Endothelial cell (in vitro differentiated cells): Measurements from ENCODE around the gene TEP1. TPM values are rescaled to one million over a fixed set of nuclear protein-coding genes. Genes with fewer than 3 reads are reported as not detected.

Experiments used
- DNase-seq: peaks from one replicate; pipeline ENCODE4 v3.0.0; 2021; ENCODE audit warnings: low spot score
- H3K27ac Mint-ChIP-seq: one replicate; pipeline ENCODE4 v1.8.0; 2021; ENCODE audit warnings: mixed read lengths, inconsistent platforms; ENCODE audit not compliant: unreplicated experiment
- H3K27me3 Mint-ChIP-seq: one replicate; pipeline ENCODE4 v1.8.0; 2021; ENCODE audit warnings: mild to moderate bottlenecking, moderate library complexity, mixed read lengths, inconsistent platforms; ENCODE audit not compliant: unreplicated experiment
- H3K36me3 Mint-ChIP-seq: one replicate; pipeline ENCODE4 v1.8.0; 2021; ENCODE audit warnings: mild to moderate bottlenecking, low read depth, mixed read lengths, inconsistent platforms; ENCODE audit not compliant: unreplicated experiment
- H3K4me1 Mint-ChIP-seq: one replicate; pipeline ENCODE4 v1.8.0; 2021; ENCODE audit warnings: mild to moderate bottlenecking, mixed read lengths, inconsistent platforms; ENCODE audit not compliant: unreplicated experiment
- H3K4me3 Mint-ChIP-seq: one replicate; pipeline ENCODE4 v1.8.0; 2021; ENCODE audit warnings: mild to moderate bottlenecking, mixed read lengths, inconsistent platforms; ENCODE audit not compliant: unreplicated experiment
- H3K9me3 Mint-ChIP-seq: one replicate; pipeline ENCODE4 v1.8.0; 2021; ENCODE audit warnings: mixed read lengths, inconsistent platforms; ENCODE audit not compliant: unreplicated experiment
- total RNA-seq: library from RNA; stranded (reverse); fragmentation: NEBNext Ultra II Directional; extraction: Animal tissue kit (Norgen Biotek cat#: 25700); gene quantifications from one replicate; pipeline ENCODE4 v1.2.1, GENCODE V29; 2021; ENCODE audit not compliant: unreplicated experiment
- TF ChIP-seq, protein P1 (sequence below): fragments of 200-600 bp; sonication (generic); IDR thresholded peaks from one replicate; pipeline ENCODE4 v1.5.0; 2021; ENCODE audit warnings: antibody characterized with exemption; ENCODE audit not compliant: unreplicated experiment

Gene TEP1
- total RNA-seq, 1 donor from 2014 or later, result 44.0 TPM

DNA sequence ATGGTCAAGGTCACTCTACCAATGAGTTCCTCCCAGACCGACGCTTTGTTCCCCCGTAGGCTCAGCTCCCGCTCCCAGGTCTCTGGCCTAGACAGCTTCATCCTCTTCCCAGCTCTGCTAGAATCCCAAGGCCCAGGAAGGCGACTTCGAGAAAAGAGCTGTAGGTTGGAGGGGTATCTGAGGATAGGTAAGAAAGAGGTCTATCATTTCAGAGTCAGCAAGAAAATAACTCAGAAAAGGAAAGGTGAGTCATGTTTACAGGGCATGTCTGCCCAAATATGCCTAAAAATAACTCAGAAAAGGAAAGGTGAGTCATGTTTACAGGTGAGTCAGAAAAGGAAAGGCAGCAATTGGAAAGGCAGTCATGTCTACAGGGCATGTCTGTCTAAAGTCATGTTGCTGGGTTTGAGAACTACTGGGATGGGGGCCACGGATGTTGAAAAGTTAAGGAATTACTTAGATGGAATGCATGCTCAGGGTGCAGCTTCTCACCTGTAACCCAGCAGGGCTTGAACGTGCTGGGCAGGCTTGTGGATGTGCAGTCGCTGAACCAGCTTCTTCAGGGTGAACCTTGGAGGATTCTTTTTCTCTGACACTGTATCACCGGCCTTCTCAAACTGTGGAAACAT is 12.2 kb downstream of the TEP1 start:
- TF ChIP-seq, protein P1, sequence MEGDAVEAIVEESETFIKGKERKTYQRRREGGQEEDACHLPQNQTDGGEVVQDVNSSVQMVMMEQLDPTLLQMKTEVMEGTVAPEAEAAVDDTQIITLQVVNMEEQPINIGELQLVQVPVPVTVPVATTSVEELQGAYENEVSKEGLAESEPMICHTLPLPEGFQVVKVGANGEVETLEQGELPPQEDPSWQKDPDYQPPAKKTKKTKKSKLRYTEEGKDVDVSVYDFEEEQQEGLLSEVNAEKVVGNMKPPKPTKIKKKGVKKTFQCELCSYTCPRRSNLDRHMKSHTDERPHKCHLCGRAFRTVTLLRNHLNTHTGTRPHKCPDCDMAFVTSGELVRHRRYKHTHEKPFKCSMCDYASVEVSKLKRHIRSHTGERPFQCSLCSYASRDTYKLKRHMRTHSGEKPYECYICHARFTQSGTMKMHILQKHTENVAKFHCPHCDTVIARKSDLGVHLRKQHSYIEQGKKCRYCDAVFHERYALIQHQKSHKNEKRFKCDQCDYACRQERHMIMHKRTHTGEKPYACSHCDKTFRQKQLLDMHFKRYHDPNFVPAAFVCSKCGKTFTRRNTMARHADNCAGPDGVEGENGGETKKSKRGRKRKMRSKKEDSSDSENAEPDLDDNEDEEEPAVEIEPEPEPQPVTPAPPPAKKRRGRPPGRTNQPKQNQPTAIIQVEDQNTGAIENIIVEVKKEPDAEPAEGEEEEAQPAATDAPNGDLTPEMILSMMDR, result no peak
- H3K9me3 Mint-ChIP-seq, result no peaks in the 10 kb centered on the region
- H3K27ac Mint-ChIP-seq, result no peak overlapping the region
- peaks cover 47% of the 10 kb centered on the region for H3K36me3 Mint-ChIP-seq
- no peak for DNase-seq
- H3K27me3 Mint-ChIP-seq, result peaks cover 1% of the 10 kb centered on the region
- H3K4me1 Mint-ChIP-seq, result no peaks in the 10 kb centered on the region
- H3K4me3 Mint-ChIP-seq, result no peak overlapping the region

DNA sequence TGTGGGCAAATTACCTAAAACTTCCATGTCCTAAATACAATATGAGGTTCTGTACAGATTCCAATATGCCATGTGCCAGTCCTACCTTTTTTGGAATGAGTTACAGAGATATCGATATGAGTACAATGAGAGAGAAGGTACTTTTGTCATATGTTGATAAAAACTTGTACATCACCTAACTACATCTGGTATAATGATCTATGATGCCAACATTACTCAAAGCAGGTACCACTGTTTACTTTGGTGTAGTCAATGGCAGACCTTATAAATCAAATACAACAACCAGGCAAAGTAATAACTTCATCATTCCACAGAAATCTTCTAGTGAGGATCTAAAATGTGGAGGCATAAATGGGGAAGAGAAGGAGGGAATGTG is 12.7 kb downstream of the TEP1 start:
- Mint-ChIP-seq H3K4me3 (no peak overlapping the region), H3K4me1 (no peaks in the 10 kb centered on the region), H3K27me3 (peaks cover 1% of the 10 kb centered on the region), H3K9me3 (no peaks in the 10 kb centered on the region), H3K36me3 (peaks cover 49% of the 10 kb centered on the region), H3K27ac (no peak overlapping the region)
- no peak for DNase-seq
- TF ChIP-seq, protein P1, result no peak

- TF ChIP-seq, protein P1, result no peak
- DNase-seq, result no peak
- Mint-ChIP-seq H3K4me3 (no peak overlapping the region), H3K27me3 (no peaks in the 10 kb centered on the region), H3K36me3 (peaks cover 40% of the 10 kb centered on the region), H3K9me3 (no peaks in the 10 kb centered on the region), H3K27ac (no peak overlapping the region), H3K4me1 (no peaks in the 10 kb centered on the region)
These were observed 15.8 kb downstream of the TEP1 start for GRCh38 chr14:20397511-20397910.

DNA sequence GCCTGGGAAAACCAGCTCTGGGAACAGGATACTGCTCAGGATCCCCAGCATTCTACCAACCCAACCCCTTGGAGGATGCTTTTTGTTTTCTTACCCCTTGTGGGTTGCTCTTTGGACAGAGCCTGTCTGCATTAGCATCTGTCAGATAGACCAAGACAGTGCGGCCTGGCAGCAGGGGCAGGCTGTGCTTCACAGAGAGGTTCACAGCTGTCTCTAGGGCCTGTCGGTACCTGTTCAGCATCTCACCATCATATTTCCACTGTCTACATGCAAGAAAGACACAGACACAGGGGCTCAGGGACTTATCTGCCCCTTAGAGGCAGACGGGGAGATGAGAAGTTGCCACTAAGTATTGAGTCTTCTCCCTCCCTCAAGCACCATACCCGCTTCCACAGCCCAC is 21.8 kb downstream of the TEP1 start:
- Mint-ChIP-seq H3K27ac (no peak overlapping the region), H3K27me3 (no peaks in the 10 kb centered on the region), H3K4me1 (no peaks in the 10 kb centered on the region), H3K4me3 (no peak overlapping the region), H3K36me3 (peaks cover 45% of the 10 kb centered on the region), H3K9me3 (no peaks in the 10 kb centered on the region)
- DNase-seq, result no peak
- TF ChIP-seq, protein P1, result no peak

DNA sequence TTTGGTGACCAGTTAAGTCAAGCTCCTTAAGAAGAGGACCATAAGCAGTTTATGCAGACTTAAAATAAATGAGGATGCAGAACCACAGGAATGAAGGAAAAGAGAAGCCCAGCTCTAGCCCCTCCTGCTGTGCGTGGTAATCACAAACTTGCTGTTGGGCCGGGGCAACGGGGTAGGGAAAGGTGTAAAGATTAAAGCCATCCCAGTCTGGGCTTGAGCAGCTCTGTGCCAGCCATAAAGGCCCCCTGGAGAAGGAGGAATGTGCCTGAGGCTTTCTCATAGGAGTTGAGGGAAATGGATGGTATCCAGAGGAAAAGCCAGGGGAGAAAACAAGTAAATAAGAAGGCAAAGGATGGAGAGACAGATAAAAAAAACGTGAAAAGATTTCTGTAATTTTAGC is 25.1 kb downstream of the TEP1 start:
- DNase-seq, result no peak
- Mint-ChIP-seq H3K27me3 (peaks cover 2% of the 10 kb centered on the region), H3K4me1 (no peaks in the 10 kb centered on the region), H3K9me3 (no peaks in the 10 kb centered on the region), H3K27ac (no peak overlapping the region), H3K36me3 (peaks cover 52% of the 10 kb centered on the region), H3K4me3 (peak overlapping the region; percentile 49)
- TF ChIP-seq, protein P1, result no peak
